Measurements from ENCODE around the gene MEF2D. TPM values are rescaled to one million over a fixed set of nuclear protein-coding genes. Genes with fewer than 3 reads are reported as not detected.

Gene MEF2D
- total RNA-seq, 1 experiment from 2014 or later: 18.7 TPM

DNA sequence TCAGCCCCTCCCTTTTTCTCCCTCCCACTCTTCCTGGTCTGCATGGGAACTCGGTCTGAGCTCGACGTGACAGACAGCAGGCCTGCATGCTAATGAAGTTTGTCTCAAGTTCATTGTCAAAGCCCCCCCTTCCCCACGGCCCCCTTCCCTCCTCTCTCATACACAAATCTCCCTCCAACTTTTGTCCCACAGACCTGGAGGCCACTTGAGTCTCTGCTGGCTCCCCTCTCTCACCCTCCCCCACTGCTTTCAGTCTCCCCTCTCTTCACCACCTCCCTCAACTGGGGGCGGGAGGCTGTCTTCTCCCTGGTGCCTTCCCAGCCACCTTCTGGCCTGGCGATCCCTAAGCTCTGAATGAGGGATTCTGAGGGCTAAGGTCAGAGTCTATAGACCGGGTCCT is 70.3 kb downstream of the MEF2D start:
- Histone ChIP-seq H2BK12ac (ENCODE audit: insufficient read length, low read depth, low read length) (no peak overlapping the region), H3K4ac (ENCODE audit: low read depth, low read length) (no peak overlapping the region), H2BK15ac (ENCODE audit: low read depth, low read length) (no peak overlapping the region), H3K18ac (ENCODE audit: insufficient read length, low read depth, low read length) (no peak overlapping the region), H3K27ac (ENCODE audit: insufficient read length, low read depth, low read length) (no peak overlapping the region), H3K4me2 (ENCODE audit: insufficient read depth, insufficient read length, low read length) (peak overlapping the region; percentile 33), H3K56ac (ENCODE audit: insufficient read length, low read depth, low read length) (no peak overlapping the region), H4K8ac (replicated peaks; ENCODE audit: insufficient read length, low read depth, low read length) (no peak overlapping the region), H2AK5ac (ENCODE audit: insufficient read length, low read length) (no peak overlapping the region), H2BK5ac (ENCODE audit: insufficient read length, low read length) (no peak overlapping the region), H3K14ac (ENCODE audit: insufficient read depth, low read length) (no peak overlapping the region), H4K20me1 (ENCODE audit: control insufficient read depth, insufficient read depth, insufficient read length) (no peaks in the 10 kb centered on the region), H2BK120ac (ENCODE audit: low read depth, low read length, poor library complexity, severe bottlenecking) (no peak overlapping the region), H3K27me3 (ENCODE audit: insufficient read depth, low read length) (peaks cover 70% of the 10 kb centered on the region), H3T11ph (ENCODE audit: low read length) (no peak overlapping the region), H3K9ac (ENCODE audit: extremely low read depth, insufficient read length, low read length) (no peak overlapping the region), H4K5ac (ENCODE audit: insufficient read length, low read depth, low read length) (no peak overlapping the region), H4K91ac (ENCODE audit: insufficient read length, low read depth, low read length) (no peak overlapping the region), H3K23me2 (ENCODE audit: insufficient read length, low read depth, low read length, poor library complexity, severe bottlenecking) (peaks cover 4% of the 10 kb centered on the region), H2AFZ (ENCODE audit: low read length) (no peak overlapping the region), H3K23ac (ENCODE audit: insufficient read length, low read depth, low read length) (no peak overlapping the region), H3K4me1 (ENCODE audit: insufficient read depth, low read length) (peaks cover 7% of the 10 kb centered on the region; the same call in 1 of the 2 replicates), H3K79me2 (ENCODE audit: insufficient read depth, low read length) (no peaks in the 10 kb centered on the region), H2BK20ac (ENCODE audit: low read depth, low read length, poor library complexity, severe bottlenecking) (no peak overlapping the region), H3K79me1 (ENCODE audit: insufficient read depth, low read depth, low read length, poor library complexity, severe bottlenecking) (no peaks in the 10 kb centered on the region), H3K9me3 (ENCODE audit: control insufficient read depth, low read depth, low read length) (no peaks in the 10 kb centered on the region)
- Mint-ChIP-seq H3K27ac (no peak overlapping the region), H3K27me3 (ENCODE audit: low read depth) (peaks cover 100% of the 10 kb centered on the region), H3K9me3 (peaks cover 2 to 3% of the 10 kb centered on the region in 2 experiments; a peak in 3 of 5 replicates), H3K4me3 (peak overlapping the region; percentile 7 to 72; a peak in 3 of 5 replicates), H3K4me1 (peaks cover 47 to 53% of the 10 kb centered on the region in 2 experiments), H3K36me3 (ENCODE audit: insufficient read depth in 1 of 3, low read depth in 3 of 3) (peaks cover 0 to 1% (median 0%) of the 10 kb centered on the region in 3 experiments; a peak in 1 of 7 replicates)
- TF ChIP-seq, protein P1, sequence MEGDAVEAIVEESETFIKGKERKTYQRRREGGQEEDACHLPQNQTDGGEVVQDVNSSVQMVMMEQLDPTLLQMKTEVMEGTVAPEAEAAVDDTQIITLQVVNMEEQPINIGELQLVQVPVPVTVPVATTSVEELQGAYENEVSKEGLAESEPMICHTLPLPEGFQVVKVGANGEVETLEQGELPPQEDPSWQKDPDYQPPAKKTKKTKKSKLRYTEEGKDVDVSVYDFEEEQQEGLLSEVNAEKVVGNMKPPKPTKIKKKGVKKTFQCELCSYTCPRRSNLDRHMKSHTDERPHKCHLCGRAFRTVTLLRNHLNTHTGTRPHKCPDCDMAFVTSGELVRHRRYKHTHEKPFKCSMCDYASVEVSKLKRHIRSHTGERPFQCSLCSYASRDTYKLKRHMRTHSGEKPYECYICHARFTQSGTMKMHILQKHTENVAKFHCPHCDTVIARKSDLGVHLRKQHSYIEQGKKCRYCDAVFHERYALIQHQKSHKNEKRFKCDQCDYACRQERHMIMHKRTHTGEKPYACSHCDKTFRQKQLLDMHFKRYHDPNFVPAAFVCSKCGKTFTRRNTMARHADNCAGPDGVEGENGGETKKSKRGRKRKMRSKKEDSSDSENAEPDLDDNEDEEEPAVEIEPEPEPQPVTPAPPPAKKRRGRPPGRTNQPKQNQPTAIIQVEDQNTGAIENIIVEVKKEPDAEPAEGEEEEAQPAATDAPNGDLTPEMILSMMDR (conservative IDR thresholded peaks at IDR 0.05): no peak
- no CpG with 5 or more reads among the region's 7 CpGs for WGBS (ENCODE audit: extremely low coverage, insufficient read length, low lambda C conversion rate)
- DNase-seq: peak; percentile 73
